Frontal cortex (tissue), 4 donors: ENCODE data around the gene SFMBT2. TPM values are rescaled to one million over a fixed set of nuclear protein-coding genes. Genes with fewer than 3 reads are reported as not detected.
"Not testable (repeated sequence)": the region's sequence is repeated elsewhere in the genome, so short reads cannot be mapped to it uniquely, and the experiment has no call there.

ENCODE experiments used
- DNase-seq, 2 donors: peaks; one replicate each; pipeline ENCODE4 v3.0.0; 2012; ENCODE audit warnings: low spot score in 2 of 2
- FAIRE-seq: peaks from 2 replicates; lab custom pipeline; 2012; peaks lifted over from hg19 to GRCh38; lab: Jason Lieb, UNC
- total RNA-seq: library from RNA; depleted of rRNA; stranded (reverse); fragments of >200 nt; gene quantifications from one replicate; pipeline ENCODE4 v1.2.3, GENCODE V29; 2014
- donor health status: control.
- donor health status: control.
- donor health status: control.

The SFMBT2 gene
- total RNA-seq, 1 donor from 2014 or later, result 22.0 TPM

GRCh38 chr10:7251696-7252465 lies 159.0 kb downstream of the SFMBT2 start:
- no peak for FAIRE-seq

GRCh38 chr10:7250236-7250635 lies 160.6 kb downstream of the SFMBT2 start:
- DNase-seq (no peak), FAIRE-seq (no peak)

More at GRCh38 chr10:7251696-7252465, 159.0 kb downstream of the SFMBT2 start:
- no peak for DNase-seq

- no peak for FAIRE-seq
These were observed 162.2 kb downstream of the SFMBT2 start for GRCh38 chr10:7248585-7249164.

GRCh38 chr10:7248148-7248547 lies 162.7 kb downstream of the SFMBT2 start:
- FAIRE-seq, result no peak

More at GRCh38 chr10:7248585-7249164, 162.2 kb downstream of the SFMBT2 start:
- DNase-seq, result no peak

GRCh38 chr10:7245505-7245904 lies 165.3 kb downstream of the SFMBT2 start:
- no peak for DNase-seq
- FAIRE-seq, result no peak

More at GRCh38 chr10:7248148-7248547, 162.7 kb downstream of the SFMBT2 start:
- no peak for DNase-seq

DNA sequence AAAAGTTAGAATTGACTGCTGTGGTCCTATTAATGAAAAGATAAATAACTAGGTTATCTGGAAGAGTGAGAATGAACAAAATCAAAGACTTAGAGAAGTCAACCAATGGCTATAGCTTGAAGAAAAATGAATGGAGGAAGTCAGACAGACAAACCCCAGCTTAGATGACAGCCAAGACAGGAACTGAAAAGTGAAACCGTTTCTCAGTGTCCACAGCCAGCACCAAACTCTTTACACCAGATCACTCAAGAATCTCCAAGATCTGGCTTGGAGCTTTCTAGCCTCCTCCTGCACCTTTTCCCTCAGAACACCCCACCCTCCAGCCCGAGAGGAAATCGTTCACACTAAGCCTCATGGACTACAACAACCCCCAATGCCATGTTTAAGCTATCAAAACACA lies 167.0 kb downstream of the SFMBT2 start:
- DNase-seq, result no peak
- FAIRE-seq, result no peak

DNA sequence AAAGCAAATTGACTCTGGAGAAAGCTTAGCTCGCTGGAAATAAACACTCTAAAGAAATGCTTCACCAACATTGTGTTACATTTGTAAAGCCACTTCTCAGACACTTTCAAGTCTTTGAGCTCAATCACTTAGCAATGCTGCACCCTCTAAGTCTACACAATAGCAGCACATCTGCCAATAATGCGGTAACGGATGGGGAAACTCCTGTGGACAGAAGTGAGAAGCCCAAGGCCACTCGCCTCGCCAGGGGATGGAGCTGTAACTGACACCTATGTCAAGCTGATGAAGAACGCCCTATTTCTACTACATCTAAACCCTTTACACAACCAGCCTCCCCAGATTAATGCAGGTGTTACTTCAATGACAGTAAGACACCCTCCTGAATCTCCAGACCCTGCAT lies 167.7 kb downstream of the SFMBT2 start:
- DNase-seq (no peak), FAIRE-seq (no peak)

GRCh38 chr10:7239312-7239985 lies 171.4 kb downstream of the SFMBT2 start:
- FAIRE-seq, result no peak
- DNase-seq, result no peak

DNA sequence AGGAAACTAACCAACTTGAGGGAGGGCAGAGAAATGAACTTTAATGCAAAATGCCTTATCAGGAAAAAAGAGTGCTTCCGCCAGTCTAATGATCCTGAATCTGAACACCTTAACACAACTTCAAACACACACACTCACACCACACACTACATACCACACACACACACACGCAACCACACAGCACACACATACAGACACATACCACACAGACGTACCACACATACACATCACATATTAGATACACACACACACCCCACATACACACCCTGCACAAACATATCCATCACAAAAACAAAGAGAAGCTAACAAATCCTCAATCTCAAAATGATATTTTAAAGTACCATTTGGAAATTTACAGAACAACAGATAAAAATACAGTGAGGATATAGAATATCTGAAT lies 175.5 kb downstream of the SFMBT2 start:
- FAIRE-seq (no peak), DNase-seq (no peak)

DNA sequence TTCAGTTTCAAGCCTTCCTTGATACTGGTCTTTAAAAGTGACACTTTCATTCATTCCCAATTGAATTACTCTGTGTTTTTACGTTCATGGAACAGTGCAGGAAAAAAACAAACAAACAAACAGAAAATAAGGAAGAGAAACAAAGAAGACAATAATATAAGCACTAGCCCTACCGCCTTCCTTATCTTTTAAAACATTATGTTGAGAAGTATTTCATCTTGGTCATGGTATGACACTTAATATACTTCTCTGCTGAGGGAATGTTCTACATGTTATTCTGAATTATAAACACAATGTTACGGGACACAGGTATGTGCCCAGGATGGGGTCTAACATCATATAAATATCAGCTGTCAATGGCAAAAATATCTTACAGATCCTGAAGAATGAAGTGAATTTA lies 176.7 kb downstream of the SFMBT2 start:
- FAIRE-seq, result no peak

DNA sequence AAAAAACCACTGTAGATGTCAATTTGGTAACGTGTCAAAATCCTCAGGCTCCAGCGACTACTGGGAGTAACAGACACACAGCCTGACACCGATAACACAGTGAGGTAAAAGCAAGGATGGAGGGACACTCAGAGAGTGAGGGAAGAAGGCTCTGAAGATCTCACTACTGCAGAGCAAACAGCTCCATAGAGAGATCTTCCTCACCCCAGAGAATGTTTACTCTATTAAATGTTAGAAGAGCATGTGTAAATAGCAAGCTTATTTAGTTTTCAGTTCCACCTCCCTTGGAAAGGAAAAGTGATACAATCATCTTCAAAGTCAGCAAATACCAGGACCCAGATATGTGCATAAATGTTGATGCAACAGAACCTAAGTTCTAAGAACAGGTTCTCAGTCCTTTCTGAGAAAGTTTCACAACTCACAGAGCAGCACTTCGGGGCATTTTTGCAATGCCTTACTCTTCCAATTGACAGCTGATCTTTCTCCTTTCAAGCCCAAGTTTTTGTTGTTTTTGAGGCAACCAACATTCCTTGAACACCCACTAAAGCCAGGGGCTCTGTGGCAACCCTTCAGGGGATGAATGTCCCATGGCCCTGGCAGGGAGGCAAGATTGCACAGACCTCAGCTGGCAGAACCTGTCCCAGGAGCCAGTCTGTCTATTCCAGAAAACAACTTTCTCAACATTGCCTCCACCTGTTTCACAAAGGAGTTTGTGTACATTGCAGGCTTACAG lies 177.4 kb downstream of the SFMBT2 start:
- no peak for FAIRE-seq
- DNase-seq, result no peak

More for the DNA sequence above, 176.7 kb downstream of the SFMBT2 start:
- no peak for DNase-seq

- FAIRE-seq (no peak), DNase-seq (no peak)
These were observed 179.1 kb downstream of the SFMBT2 start for GRCh38 chr10:7231509-7232414.

DNA sequence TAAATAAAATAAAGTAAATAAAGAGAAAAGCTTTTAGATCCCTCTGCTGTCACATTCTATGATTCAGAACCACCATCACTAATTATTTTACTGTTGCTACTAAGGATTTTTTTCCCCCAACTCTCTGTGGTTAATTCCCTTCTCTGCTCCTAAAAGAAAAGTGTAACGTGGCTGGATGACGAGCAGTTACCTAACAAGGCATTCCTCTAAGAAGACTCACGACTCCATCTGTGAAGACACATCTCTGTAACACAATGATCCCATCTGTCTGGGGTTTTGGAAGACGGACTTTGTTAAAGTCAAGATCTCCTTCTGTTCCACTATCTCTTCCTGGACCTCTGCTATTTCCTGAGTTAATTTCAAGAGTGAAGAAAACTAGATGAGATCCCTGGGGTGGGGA lies 179.9 kb downstream of the SFMBT2 start:
- no peak for FAIRE-seq
- no peak for DNase-seq

DNA sequence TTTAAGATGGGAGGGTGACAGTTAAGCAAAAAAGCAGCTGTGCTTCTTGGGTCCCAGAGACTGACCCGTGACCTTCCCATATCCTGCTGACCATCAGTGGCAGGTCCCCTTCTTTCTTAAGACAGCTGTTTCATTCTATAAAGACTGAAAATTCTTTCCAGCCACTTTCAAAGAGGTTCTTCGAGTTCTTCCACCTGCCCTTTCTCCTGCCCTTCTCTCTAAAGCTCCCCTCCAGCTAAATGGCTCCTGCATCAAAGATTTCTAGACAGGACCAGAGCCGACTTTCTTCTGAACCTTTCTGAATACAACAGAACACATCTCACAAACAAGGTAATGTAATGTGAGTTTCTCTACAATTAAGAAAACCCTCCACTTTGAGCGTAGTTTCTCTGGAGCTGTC lies 180.8 kb downstream of the SFMBT2 start:
- no peak for FAIRE-seq

GRCh38 chr10:7225133-7225532 lies 185.7 kb downstream of the SFMBT2 start:
- FAIRE-seq, result no peak
- no peak for DNase-seq

More for the DNA sequence above, 180.8 kb downstream of the SFMBT2 start:
- no peak for DNase-seq

GRCh38 chr10:7218968-7219367 lies 191.9 kb downstream of the SFMBT2 start:
- no peak for DNase-seq
- no peak for FAIRE-seq

- FAIRE-seq, DNase-seq: not testable (repeated sequence)
These were observed 198.1 kb downstream of the SFMBT2 start for GRCh38 chr10:7212696-7213095.

- DNase-seq, result no peak
These were observed 198.8 kb downstream of the SFMBT2 start for GRCh38 chr10:7211857-7212577.

DNA sequence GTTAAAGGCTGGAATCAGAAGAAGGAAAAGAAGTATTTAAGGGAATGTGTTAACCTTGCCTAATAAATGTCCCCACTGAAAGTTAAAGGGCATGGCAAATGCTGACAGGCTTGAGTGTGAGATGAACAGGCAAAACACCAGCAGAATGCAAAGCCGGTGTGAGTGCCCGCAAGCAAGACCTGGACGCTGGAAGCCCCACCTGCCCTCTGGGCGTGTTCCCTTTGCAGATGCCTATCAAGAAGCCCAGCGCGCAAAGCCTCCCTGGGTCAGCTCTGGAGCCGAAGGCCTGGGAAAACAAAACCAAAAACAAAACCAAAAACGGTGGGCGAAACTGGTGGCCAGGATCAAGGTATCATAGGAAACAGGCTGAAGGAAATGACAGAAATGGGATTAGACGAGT lies 200.3 kb downstream of the SFMBT2 start:
- FAIRE-seq (no peak), DNase-seq (no peak)

More at GRCh38 chr10:7211857-7212577, 198.8 kb downstream of the SFMBT2 start:
- FAIRE-seq, result no peak
